ENCODE measurements around the gene DDX52. TPM values are rescaled to one million over a fixed set of nuclear protein-coding genes. Genes with fewer than 3 reads are reported as not detected.

DDX52 gene
- total and polyA plus RNA-seq, 2 of the 13 experiments (the other 11 are each of a cell fraction or from before 2014, with no cell fraction given): 8.9 to 36.1 TPM

DNA sequence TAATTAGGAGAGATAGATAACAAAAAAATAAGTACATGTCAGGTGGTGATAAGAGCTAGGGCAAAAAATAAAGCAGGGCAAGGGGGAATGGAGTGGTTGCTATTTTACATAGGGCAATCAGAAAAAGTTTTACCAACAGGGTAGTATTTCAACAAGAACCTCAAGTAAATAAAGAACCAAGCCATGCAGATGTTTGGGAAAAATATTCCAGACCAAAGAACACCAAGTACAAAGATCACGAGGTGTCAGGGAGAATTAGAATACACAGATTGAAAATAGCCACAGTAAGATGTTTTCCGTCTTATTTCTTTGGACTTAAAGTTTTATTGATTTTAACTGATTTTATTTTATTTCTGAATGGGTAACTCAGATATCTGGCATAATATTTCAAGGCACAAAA, 45.1 kb downstream of the DDX52 start (continued):
- TF ChIP-seq PHF21A (CRISPR knock-in tag; IDR thresholded peaks at IDR 0.05): no peak
- TF ChIP-seq, protein P1, sequence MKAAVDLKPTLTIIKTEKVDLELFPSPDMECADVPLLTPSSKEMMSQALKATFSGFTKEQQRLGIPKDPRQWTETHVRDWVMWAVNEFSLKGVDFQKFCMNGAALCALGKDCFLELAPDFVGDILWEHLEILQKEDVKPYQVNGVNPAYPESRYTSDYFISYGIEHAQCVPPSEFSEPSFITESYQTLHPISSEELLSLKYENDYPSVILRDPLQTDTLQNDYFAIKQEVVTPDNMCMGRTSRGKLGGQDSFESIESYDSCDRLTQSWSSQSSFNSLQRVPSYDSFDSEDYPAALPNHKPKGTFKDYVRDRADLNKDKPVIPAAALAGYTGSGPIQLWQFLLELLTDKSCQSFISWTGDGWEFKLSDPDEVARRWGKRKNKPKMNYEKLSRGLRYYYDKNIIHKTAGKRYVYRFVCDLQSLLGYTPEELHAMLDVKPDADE (CRISPR knock-in tag; IDR thresholded peaks at IDR 0.05): no peak
- TF ChIP-seq, protein P2, sequence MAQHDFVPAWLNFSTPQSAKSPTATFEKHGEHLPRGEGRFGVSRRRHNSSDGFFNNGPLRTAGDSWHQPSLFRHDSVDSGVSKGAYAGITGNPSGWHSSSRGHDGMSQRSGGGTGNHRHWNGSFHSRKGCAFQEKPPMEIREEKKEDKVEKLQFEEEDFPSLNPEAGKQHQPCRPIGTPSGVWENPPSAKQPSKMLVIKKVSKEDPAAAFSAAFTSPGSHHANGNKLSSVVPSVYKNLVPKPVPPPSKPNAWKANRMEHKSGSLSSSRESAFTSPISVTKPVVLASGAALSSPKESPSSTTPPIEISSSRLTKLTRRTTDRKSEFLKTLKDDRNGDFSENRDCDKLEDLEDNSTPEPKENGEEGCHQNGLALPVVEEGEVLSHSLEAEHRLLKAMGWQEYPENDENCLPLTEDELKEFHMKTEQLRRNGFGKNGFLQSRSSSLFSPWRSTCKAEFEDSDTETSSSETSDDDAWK (CRISPR knock-in tag; IDR thresholded peaks at IDR 0.05): no peak
- no peak for TF ChIP-seq PAF1 (CRISPR knock-in tag; IDR thresholded peaks at IDR 0.05)
- TF ChIP-seq HNF4A (CRISPR knock-in tag; IDR thresholded peaks at IDR 0.05): peak; percentile 39
- TF ChIP-seq ZNF333 (CRISPR knock-in tag; IDR thresholded peaks at IDR 0.05; ENCODE audit: borderline replicate concordance): no peak
- no peak for TF ChIP-seq TSC22D2 (CRISPR knock-in tag; IDR thresholded peaks at IDR 0.05; ENCODE audit: borderline replicate concordance)
- no peak for TF ChIP-seq ETV5 (CRISPR knock-in tag; IDR thresholded peaks at IDR 0.05; ENCODE audit: borderline replicate concordance)
- TF ChIP-seq, protein P3, sequence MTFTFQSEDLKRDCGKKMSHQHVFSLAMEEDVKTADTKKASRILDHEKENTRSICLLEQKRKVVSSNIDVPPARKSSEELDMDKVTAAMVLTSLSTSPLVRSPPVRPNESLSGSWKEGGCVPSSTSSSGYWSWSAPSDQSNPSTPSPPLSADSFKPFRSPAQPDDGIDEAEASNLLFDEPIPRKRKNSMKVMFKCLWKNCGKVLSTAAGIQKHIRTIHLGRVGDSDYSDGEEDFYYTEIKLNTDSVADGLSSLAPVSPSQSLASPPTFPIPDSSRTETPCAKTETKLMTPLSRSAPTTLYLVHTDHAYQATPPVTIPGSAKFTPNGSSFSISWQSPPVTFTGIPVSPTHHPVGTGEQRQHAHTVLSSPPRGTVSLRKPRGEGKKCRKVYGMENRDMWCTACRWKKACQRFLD (CRISPR knock-in tag; IDR thresholded peaks at IDR 0.05; ENCODE audit: borderline replicate concordance): no peak
- TF ChIP-seq SOX13 (IDR thresholded peaks at IDR 0.05): no peak
- no peak for TF ChIP-seq SOX13 (CRISPR knock-in tag; conservative IDR thresholded peaks at IDR 0.05 in 1 of 2, IDR thresholded peaks at IDR 0.05 in 1 of 2)
- no peak for TF ChIP-seq ZNF543 (CRISPR knock-in tag; IDR thresholded peaks at IDR 0.05)
- TF ChIP-seq, protein P4, sequence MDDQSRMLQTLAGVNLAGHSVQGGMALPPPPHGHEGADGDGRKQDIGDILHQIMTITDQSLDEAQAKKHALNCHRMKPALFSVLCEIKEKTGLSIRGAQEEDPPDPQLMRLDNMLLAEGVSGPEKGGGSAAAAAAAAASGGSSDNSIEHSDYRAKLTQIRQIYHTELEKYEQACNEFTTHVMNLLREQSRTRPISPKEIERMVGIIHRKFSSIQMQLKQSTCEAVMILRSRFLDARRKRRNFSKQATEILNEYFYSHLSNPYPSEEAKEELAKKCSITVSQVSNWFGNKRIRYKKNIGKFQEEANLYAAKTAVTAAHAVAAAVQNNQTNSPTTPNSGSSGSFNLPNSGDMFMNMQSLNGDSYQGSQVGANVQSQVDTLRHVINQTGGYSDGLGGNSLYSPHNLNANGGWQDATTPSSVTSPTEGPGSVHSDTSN (CRISPR knock-in tag; IDR thresholded peaks at IDR 0.05; ENCODE audit: borderline replicate concordance): no peak
- TF ChIP-seq, protein P5, sequence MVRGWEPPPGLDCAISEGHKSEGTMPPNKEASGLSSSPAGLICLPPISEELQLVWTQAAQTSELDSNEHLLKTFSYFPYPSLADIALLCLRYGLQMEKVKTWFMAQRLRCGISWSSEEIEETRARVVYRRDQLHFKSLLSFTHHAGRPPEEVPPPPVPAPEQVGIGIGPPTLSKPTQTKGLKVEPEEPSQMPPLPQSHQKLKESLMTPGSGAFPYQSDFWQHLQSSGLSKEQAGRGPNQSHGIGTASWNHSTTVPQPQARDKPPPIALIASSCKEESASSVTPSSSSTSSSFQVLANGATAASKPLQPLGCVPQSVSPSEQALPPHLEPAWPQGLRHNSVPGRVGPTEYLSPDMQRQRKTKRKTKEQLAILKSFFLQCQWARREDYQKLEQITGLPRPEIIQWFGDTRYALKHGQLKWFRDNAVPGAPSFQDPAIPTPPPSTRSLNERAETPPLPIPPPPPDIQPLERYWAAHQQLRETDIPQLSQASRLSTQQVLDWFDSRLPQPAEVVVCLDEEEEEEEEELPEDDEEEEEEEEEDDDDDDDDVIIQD (CRISPR knock-in tag; IDR thresholded peaks at IDR 0.05; ENCODE audit: low read depth): peak; percentile 24; the same call in 1 of the 2 replicates
- TF ChIP-seq SNAPC2 (CRISPR knock-in tag; IDR thresholded peaks at IDR 0.05): no peak
- TF ChIP-seq ZSCAN12 (CRISPR knock-in tag; IDR thresholded peaks at IDR 0.05): no peak
- TF ChIP-seq KDM1A (CRISPR knock-in tag; IDR thresholded peaks at IDR 0.05): no peak
- TF ChIP-seq, protein P6, sequence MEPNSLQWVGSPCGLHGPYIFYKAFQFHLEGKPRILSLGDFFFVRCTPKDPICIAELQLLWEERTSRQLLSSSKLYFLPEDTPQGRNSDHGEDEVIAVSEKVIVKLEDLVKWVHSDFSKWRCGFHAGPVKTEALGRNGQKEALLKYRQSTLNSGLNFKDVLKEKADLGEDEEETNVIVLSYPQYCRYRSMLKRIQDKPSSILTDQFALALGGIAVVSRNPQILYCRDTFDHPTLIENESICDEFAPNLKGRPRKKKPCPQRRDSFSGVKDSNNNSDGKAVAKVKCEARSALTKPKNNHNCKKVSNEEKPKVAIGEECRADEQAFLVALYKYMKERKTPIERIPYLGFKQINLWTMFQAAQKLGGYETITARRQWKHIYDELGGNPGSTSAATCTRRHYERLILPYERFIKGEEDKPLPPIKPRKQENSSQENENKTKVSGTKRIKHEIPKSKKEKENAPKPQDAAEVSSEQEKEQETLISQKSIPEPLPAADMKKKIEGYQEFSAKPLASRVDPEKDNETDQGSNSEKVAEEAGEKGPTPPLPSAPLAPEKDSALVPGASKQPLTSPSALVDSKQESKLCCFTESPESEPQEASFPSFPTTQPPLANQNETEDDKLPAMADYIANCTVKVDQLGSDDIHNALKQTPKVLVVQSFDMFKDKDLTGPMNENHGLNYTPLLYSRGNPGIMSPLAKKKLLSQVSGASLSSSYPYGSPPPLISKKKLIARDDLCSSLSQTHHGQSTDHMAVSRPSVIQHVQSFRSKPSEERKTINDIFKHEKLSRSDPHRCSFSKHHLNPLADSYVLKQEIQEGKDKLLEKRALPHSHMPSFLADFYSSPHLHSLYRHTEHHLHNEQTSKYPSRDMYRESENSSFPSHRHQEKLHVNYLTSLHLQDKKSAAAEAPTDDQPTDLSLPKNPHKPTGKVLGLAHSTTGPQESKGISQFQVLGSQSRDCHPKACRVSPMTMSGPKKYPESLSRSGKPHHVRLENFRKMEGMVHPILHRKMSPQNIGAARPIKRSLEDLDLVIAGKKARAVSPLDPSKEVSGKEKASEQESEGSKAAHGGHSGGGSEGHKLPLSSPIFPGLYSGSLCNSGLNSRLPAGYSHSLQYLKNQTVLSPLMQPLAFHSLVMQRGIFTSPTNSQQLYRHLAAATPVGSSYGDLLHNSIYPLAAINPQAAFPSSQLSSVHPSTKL (CRISPR knock-in tag; IDR thresholded peaks at IDR 0.05): peak; percentile 35; the same call in 1 of the 2 replicates
- TF ChIP-seq PCBP2 (optimal IDR thresholded peaks at IDR 0.05; ENCODE audit: low read depth, low read length, poor library complexity, severe bottlenecking): no peak
- no peak for TF ChIP-seq CENPT (CRISPR knock-in tag; IDR thresholded peaks at IDR 0.05; ENCODE audit: low read depth)

Data from HepG2 (cell line).